ENCODE measurements around the gene NLRP5.
"Not testable (repeated sequence)": the region's sequence is repeated elsewhere in the genome, so short reads cannot be mapped to it uniquely, and the experiment has no call there.

NLRP5 gene

DNA sequence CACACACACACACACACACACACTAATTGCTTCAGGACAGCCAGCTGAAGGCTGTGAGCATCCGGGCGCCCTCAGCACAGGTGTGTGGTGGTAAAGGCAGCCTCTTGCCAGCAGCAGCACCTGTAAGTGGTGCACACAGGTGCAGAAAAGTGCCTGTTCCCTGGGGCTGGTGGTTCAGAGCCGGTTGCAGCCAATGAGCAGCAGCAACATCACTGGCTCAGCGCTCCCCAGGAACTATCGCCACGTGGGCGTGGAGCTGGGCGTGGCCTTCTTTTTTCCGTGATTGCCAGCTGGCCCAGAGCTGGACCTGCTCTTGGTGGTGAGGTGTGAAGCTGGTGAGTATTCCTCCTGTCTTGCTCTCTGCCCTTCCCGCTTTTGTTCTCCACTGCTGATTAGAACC, at the start of gene NLRP5:
Gene NLRP5, plus strand, starts transcription at position 289 of the 400 bp plus-strand sequence.
- no peak for DNase-seq (ENCODE audit: low read depth)

DNA sequence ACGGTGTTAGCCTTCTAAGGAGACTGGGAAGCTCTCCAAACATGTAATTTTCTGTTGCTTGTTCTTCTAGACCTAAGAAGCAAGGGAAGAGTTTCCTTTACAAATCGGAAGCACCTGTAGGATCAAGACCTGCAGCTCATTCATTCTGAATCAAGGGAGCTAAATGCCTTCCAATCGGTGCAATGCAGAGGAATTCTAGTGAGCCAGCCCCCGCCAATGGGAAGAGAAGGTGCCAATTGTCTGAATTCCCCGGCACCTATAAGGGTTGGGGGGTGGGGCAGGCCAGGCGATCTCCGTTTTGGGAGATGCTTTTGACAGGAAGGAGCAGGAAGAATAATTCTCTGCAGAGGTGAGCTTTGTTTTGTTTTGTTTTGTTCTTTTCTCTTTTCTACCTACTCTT, 47.4 kb upstream of the NLRP5 start:
- no peak for DNase-seq (ENCODE audit: low read depth)

DNA sequence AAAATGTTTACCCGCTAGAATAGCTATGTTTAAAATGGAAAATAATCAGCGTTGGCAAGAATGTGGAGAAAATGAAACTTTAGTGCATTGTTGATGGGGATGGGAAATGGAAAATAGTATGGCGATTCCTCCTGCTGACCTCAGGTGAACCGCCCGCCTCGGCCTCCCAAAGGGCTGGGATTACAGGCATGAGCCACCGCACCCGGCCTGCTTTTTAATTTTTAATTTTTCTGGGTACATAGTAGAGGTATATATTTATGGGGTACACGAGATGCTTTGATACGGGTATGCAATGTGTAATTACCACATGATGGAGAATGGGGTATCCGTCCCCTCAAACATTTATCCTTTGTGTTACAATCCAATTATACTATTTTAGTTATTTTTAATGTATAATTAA, 46.3 kb upstream of the NLRP5 start:
- no peak for DNase-seq (ENCODE audit: low read depth)

DNA sequence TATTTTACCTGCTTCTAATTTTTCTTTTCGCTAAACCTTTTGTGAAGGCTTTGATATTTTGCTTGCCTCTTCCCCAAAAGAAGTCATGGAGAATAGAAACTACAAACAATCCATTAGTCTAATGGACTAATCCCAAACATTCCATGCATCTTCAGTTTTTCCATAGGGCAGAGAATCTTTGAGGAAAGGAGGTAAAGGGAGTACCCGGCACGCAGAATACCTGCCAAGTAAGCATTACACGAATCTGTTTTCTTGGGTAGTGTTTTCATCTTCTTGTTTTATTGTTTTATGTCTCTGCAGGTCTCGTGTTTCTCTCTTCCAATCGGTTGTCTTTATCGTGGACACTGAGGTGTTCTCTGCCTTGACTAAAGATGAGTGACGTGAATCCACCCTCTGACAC, 39.0 kb upstream of the NLRP5 start, which contains the start of gene NLRP8:
Gene NLRP8, plus strand, starts transcription at position 301 of the 400 bp plus-strand sequence.
- no peak for DNase-seq (ENCODE audit: low read depth)

DNA sequence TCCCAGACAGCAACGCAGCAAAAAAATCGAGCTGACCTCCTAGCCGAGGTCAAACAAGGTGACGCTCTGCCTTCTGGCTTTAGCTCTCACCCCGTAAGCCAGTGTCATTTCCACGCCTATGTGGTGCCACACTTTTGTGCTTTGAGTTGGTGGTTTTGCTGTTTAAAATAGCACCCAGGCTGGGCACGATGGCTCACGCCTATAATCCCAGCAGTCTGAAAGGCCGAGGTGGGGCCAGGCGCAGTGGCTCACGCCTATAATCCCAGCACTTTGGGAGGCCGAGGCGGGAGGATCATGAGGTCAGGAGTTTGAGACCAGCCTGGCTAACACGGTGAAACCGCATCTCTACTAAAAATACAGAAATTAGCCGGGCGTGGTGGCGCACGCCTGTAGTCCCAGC, 36.0 kb upstream of the NLRP5 start:
- DNase-seq (ENCODE audit: low read depth), result not testable (repeated sequence)

DNA sequence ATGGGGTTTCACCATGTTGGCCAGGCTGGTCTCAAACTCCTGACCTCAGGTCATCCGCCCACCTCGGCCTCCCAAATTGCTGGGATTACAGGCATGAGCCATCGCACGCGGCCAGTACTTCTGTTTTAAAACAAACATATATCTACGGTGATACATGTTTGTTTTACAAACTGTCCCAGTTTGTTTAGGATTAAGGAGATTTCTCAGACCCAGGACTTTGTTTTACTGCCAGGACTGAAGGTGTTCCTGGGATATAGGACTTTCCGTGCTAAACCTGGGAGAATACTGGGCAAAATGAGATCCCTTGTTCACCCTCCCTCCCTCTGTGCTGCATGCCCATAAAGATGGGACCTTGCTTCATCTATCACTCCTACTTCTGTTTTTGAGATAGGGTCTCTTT, 30.1 kb upstream of the NLRP5 start:
- no peak for DNase-seq (ENCODE audit: low read depth)

DNA sequence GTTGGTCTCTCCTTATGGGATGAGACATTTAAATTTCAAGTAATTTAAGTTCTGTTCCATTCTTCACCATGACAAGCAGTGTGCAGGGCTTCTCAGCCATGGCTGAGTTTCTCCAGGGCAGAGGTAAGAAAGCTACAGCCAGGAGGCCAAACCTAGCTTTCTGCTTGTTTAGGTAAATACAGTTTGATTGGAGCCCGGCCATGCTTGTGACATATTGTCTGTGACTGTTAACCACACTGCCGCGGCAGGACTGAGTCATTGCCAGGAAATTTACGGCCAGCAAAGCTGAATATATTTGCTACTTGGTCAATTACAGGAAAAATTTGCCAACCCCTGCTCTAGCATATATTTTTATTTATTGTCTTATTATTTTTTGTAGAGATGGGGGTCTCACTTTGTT, 28.2 kb upstream of the NLRP5 start:
- no peak for DNase-seq (ENCODE audit: low read depth)

DNA sequence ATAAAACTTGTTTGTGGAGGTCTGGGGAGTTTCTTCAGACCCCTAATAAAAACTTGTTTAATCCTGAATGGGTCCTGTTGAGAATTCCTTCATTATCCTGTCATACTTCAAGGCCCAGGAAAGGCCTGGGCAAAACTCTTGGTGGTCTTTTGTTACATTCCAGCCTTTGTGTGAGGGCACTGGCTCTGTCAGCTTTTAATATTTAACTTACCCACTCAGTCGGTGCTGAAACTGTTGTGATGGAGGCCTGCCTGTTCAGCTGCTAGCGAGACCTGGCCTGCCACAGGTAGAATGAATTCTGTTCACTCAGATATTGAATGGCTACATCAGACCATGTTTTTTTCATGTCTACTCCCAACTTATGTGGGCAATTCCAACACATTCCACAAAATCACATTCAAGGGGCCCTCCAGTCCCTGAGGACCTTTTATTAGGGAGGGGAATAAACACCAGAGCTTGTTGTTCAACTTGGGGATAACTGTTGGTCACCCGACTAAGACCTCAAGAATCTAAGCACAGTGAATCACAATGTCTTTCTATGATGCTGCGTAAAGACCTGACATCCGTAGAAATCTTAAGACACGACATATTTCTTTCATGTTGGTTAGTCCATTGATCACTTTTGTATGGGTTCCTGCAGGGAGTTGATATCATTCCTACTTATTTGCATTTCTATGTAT, 26.4 kb upstream of the NLRP5 start:
- no peak for DNase-seq (ENCODE audit: low read depth)

DNA sequence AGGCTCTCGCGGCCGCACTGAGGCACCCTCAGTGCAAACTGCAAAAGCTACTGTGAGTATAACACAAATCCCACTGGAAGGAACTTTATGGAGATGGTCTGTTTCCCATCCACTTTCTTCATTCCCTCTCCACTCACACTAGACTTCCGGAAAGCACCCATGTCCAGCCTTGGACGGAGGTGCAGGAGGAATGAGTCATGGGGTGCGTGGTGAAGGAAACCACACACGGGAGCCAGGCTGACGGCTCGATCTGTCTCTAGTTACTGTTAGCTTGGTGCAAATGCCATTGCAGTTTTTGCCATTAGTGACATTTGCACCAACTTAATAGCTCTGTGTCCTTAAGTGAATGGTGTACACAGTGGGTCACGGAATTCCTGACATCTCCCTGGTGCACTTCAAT, 24.4 kb upstream of the NLRP5 start:
- no peak for DNase-seq (ENCODE audit: low read depth)

DNA sequence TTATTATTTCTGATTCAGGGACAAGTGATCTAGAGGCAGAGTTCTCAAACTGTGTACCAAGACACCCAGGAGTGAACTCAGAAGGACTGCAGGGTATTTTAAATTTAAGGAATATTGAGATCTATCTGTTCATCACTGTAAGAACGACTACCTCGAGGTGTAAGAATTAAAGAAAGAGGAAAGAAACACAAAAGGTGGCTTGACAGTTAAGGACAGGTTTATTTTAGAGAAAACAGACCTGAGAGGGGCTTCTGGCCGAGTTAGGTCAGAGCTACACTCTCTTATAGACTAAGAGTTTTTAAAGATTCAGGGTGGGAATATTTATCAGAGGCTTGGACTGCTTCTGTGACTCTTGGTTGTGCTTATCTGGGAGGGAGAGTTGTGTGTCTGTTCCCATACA, 12.6 kb upstream of the NLRP5 start:
- DNase-seq (ENCODE audit: low read depth), result no peak

DNA sequence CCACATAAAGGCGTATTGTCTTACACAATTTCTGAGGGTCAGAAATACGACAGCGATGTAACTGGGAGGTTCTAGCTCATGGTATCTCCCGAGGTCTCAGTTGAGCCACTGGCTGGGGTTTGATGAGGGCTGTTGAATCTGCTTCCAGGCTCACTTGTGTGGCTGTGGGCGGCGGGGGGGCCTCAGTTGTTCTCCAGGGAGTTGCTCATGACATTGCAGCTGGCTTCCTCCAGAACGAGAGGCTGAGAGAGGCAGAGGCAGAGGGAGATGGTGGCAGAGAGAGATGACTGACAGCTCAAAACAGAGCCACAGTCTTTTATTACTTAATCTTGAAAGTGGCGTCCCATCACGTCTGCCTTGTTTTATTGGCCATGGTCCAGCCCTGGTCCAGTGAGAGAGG, 6.2 kb upstream of the NLRP5 start:
- DNase-seq (ENCODE audit: low read depth), result no peak

DNA sequence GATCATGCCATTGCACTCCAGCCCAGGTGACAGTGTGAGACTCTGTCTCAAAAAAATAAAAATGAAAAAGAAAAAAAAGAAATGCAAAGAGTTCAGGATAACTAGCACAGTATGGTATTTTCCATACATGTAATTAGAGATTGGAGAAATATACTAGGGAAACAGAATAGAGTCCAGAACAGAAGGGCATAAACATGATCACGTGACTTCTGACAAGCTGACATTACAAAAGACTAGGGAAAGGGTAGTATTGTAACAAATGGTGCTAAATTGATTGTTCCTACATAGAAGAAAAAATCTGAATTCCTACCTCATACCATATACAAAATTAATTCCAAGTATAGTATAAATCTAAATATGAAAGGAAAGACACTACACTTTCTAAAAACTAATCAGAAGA, 1.3 kb upstream of the NLRP5 start:
- DNase-seq (ENCODE audit: low read depth), result no peak

DNA sequence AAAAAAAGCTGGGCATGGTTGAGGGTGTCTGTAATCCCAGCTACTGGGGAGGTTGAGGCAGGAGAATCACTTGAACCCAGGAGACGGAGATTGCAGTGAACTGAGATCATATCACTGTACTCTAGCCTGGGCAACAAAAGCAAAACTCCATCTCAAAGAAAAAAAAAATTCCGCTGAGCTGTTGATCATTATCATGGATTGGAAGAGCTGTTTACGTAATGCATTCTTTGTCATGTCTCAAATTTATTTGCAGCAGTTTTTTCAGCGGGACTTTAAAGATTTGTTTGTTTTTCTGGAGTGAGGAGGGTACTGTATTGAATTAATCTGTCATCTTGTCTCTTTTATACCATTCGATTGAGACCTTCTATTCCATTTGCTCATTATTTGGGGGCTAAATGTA, 4.3 kb downstream of the NLRP5 start:
- no peak for DNase-seq (ENCODE audit: low read depth)

DNA sequence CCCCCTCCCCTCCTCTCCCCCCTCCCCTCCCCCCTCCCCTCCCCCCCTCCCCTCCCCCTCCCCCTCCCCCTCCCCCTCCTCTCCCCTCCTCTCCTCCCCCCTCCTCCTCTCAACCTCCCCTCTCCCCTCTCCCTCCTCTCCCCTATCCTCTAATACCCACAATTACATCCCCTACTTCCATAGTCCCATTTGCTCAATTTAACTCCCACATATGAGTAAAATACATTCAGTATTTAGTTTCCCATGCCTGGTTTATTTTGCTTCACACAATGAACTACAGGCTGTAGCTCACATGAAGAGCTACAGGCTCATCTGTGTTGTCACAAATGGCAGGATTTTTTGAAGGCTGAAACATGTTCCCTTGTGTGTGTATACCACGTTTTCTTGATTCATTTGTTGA, 6.9 kb downstream of the NLRP5 start:
- no peak for DNase-seq (ENCODE audit: low read depth)

DNA sequence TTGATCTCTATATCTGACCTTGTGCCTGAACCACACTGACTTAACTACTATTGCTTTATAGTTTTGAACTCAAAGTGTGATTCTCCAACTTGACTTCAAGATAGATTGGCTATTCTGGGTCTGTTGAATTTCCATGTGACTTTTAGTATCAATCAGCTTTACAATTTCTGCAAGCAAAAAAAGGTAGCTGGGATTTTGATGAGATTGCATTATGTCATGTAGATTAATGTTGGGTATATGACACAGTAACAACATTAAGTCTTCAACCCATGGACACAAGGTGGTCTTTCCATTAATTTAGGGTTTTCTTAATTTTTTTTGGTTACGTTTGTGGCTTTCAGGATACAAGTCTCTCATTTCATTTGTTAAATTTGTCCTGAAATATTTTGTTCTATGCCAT, 28.2 kb downstream of the NLRP5 start:
- DNase-seq (ENCODE audit: low read depth), result no peak

DNA sequence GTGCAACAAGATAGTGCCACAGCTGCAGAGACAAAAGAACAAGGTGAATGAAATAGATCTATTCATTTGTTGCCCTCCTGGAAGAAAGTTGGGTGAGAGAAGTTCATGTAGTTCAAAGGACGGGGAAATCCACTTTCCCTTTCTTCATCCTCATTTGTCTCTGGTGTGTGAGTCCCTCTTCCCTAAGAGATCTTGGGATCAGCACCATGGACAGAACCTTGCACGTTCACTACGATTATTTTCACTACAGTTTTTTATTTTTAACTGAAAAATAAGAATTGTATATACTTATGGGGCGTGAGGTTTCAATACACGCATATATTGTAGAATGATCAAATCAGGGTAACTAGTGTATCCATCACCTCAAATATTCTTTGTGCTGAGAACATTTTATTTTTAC, 29.2 kb downstream of the NLRP5 start:
- DNase-seq (ENCODE audit: low read depth), result no peak

DNA sequence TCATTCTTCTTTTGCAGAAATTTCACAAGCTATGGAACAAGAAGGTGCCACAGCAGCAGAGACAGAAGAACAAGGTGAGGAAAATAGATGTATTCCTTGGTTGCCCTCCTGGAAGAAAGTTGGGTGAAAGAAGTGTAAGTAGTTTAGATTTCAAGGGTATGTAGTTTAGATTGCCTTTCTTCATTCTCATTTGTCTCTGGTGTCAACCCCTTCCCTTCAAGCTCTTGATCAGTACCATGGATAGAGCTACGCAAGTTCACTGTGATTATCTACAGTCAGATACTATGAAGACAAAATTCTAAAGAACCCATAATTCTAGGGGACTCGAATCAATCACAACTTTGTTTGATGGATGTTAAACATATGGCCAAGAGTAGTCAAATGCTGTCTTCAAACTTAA, 32.8 kb downstream of the NLRP5 start:
- DNase-seq (ENCODE audit: low read depth), result not testable (repeated sequence)

DNA sequence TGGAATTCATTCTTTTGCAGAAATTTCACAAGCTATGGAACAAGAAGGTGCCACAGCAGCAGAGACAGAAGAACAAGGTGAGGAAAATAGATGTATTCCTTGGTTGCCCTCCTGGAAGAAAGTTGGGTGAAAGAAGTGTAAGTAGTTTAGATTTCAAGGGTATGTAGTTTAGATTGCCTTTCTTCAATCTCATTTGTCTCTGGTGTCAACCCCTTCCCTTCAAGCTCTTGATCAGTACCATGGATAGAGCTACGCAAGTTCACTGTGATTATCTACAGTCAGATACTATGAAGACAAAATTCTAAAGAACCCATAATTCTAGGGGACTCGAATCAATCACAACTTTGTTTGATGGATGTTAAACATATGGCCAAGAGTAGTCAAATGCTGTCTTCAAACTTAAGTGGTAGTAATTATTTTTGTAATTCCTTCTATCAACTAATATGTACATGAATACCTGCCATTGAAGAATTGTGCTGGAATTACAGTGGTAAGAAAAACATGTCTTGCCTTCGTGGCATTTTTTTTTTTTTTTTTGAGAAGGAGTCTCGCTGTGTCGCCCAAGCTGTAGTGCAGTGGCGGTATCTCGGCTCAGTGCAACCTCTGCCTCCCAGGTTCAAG, 33.9 kb downstream of the NLRP5 start:
- DNase-seq (ENCODE audit: low read depth), result not testable (repeated sequence)

DNA sequence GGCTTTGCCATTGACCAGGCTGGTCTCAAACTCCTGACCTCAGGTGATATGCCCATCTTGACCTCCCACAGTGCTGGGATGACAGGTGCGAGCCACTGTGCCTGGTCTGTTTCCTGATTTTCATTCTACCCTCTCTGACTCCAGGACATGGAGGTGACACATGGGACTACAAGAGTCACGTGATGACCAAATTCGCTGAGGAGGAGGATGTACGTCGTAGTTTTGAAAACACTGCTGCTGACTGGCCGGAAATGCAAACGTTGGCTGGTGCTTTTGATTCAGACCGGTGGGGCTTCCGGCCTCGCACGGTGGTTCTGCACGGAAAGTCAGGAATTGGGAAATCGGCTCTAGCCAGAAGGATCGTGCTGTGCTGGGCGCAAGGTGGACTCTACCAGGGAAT, 40.2 kb downstream of the NLRP5 start:
- no peak for DNase-seq (ENCODE audit: low read depth)

DNA sequence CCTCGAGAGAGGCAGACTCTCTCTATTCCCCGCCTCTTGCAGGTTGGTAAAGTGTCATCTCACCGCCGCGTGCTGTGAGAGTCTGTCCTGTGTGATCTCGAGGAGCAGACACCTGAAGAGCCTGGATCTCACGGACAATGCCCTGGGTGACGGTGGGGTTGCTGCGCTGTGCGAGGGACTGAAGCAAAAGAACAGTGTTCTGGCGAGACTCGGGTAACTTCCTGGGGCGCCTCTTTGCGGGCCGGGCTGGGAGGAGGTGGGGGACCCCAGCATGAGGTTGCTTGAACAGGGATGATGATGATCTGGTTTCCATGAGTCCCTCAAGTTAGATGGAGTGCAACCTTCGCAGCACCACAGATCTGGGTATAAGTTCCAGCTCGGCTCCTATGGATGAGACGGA, 67.0 kb downstream of the NLRP5 start:
- DNase-seq (ENCODE audit: low read depth), result no peak

DNA sequence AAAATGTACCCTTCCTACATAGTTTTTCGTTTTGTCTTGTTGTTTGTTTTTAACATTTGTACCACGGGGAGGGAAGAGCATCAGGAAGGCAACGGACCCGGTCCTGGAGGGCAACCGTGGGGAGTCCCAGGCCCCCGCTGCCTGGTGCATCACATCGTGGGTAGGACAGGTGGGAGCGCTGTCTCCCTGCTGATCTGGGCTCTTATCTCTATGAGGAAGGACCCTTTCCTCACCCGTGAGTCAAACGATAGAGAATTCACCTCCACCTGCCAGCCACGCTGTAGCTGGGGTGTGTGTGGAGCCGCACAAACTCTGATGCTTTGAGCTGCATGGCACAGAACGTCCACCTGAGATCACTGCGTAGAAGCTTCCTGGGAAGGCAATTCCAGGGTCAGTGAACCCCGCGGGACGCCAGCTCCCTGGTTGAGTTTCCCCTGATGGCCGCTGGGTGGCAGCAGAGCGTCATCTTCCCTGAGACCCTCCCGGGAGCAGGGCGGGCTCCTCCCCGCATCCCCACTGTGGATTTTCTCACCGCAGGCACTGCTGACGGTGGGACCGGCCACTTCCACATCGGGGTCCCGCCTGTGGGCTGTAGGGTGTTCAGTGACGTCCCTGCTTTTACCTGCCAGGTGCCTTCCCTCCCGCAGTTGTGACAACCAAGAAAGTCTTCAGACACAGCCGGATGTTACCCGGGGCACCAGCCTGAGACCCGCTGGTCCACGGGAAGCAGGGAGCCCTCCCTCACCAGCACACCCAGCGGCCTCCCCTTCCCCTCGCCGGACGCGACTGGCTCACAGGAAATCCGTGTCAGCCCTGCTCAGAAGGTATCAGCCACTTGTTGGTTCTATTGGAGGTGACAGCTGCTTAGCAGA, 79.8 kb downstream of the NLRP5 start:
- peak; percentile 15 for DNase-seq (ENCODE audit: low read depth)

DNA sequence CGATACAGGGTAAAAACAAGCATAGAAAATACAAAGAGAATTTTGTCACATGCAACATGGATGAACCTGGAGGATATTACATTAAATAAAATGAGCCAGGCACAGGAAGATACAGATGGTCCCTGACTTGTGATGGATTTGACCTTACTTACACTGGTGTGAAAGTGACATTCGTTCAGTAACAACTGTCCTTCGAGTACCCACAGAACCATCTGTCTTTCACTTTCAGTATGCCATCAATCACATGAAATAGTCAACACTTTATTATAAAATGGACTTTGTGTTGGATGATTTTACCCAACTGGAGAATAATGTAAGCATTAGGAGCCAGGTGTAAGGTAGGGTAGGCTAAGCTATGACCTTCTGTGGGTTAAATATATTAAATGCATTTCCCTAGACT, 83.1 kb downstream of the NLRP5 start:
- no peak for DNase-seq (ENCODE audit: low read depth)

DNA sequence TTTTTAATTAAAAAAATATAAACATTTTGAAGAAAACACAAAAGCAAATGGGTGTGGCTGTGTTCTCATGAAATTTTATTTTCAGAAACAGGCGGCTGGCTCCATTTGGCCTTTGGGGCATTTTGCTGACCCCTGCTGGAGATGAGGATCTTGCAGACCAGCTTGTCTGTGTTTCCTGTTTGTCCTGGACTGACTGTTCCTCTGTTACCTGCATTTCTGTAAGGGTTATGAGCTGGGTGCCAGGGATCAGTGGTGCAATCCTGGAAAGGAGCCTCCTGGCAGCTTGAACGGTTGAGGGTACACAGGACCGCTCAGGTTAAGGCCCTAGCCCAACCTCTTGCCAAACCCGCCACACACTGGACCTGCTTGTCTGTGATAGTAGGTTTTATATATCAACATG, 84.6 kb downstream of the NLRP5 start:
- DNase-seq (ENCODE audit: low read depth), result no peak
